Measurements from ENCODE around the gene SEMA6A.

DNA sequence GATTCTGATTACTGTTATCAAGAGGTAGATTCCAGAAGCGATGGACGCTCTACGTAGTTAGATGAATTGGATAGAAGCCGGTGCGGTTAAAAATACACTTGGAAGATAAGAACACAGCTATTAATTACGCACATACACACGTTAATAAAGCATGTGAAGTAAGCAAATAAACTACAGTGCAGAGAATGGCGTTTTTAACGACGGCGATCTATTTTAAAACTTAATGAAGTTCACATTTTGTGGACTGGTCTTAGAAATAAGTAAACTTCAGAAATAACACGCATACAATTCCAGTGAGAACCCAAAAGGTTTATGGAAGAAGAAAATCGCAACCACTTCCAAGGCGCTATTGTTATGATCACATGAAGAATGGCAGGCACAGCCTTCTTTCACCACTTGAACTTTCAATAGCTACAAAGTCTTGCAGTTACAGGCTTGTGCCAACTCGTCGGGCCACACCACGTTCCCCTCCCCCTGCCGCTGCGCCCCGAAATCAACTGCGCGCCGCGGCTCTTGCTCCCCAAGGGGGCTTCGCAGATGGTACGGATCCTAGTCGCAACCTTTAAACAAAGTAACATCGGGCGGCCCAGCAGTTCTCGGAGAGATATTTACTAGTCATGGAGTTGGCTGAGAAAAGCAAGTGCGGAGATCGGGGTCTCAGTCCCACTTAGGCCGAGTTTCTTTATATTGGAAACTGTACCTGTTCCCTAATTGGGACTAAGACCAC, 866 bp upstream of the SEMA6A start:
- TF ChIP-seq POLR2A (IDR thresholded peaks at IDR 0.05) (no peak), EP300 (IDR thresholded peaks at IDR 0.05; ENCODE audit: low read depth) (no peak), POLR2AphosphoS5 (IDR thresholded peaks at IDR 0.05) (no peak)
- TF ChIP-seq, protein P1, sequence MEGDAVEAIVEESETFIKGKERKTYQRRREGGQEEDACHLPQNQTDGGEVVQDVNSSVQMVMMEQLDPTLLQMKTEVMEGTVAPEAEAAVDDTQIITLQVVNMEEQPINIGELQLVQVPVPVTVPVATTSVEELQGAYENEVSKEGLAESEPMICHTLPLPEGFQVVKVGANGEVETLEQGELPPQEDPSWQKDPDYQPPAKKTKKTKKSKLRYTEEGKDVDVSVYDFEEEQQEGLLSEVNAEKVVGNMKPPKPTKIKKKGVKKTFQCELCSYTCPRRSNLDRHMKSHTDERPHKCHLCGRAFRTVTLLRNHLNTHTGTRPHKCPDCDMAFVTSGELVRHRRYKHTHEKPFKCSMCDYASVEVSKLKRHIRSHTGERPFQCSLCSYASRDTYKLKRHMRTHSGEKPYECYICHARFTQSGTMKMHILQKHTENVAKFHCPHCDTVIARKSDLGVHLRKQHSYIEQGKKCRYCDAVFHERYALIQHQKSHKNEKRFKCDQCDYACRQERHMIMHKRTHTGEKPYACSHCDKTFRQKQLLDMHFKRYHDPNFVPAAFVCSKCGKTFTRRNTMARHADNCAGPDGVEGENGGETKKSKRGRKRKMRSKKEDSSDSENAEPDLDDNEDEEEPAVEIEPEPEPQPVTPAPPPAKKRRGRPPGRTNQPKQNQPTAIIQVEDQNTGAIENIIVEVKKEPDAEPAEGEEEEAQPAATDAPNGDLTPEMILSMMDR (IDR thresholded peaks at IDR 0.05): no peak

All from transverse colon (tissue), 4 donors.